ENCODE data around the gene PTPN20. TPM values are rescaled to one million over a fixed set of nuclear protein-coding genes. Genes with fewer than 3 reads are reported as not detected.

Gene PTPN20
- total RNA-seq, 6 experiments from 2014 or later: not detected

- no peak overlapping the region for H3K27ac Mint-ChIP-seq
- TF ChIP-seq, protein P1, sequence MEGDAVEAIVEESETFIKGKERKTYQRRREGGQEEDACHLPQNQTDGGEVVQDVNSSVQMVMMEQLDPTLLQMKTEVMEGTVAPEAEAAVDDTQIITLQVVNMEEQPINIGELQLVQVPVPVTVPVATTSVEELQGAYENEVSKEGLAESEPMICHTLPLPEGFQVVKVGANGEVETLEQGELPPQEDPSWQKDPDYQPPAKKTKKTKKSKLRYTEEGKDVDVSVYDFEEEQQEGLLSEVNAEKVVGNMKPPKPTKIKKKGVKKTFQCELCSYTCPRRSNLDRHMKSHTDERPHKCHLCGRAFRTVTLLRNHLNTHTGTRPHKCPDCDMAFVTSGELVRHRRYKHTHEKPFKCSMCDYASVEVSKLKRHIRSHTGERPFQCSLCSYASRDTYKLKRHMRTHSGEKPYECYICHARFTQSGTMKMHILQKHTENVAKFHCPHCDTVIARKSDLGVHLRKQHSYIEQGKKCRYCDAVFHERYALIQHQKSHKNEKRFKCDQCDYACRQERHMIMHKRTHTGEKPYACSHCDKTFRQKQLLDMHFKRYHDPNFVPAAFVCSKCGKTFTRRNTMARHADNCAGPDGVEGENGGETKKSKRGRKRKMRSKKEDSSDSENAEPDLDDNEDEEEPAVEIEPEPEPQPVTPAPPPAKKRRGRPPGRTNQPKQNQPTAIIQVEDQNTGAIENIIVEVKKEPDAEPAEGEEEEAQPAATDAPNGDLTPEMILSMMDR (IDR thresholded peaks at IDR 0.05): no peak
- no peak for DNase-seq
- peaks cover 26% of the 10 kb centered on the region for H3K27me3 Mint-ChIP-seq (ENCODE audit: insufficient read depth)
- H3K9me3 Mint-ChIP-seq: no peaks in the 10 kb centered on the region
- no peaks in the 10 kb centered on the region for H3K36me3 Mint-ChIP-seq (ENCODE audit: low read depth)
- H3K4me3 Mint-ChIP-seq: no peak overlapping the region
- H3K4me1 Mint-ChIP-seq (ENCODE audit: low read depth): no peaks in the 10 kb centered on the region
Observed at GRCh38 chr10:47040681-47041080, 129.5 kb downstream of the PTPN20 start.

GRCh38 chr10:47041396-47042198 lies 130.4 kb downstream of the PTPN20 start:
- H3K9me3 Mint-ChIP-seq: no peaks in the 10 kb centered on the region
- no peaks in the 10 kb centered on the region for H3K36me3 Mint-ChIP-seq (ENCODE audit: low read depth)
- TF ChIP-seq, protein P1 (IDR thresholded peaks at IDR 0.05): no peak
- peaks cover 22% of the 10 kb centered on the region for H3K27me3 Mint-ChIP-seq (ENCODE audit: insufficient read depth)
- no peak for DNase-seq
- no peaks in the 10 kb centered on the region for H3K4me1 Mint-ChIP-seq (ENCODE audit: low read depth)
- H3K27ac Mint-ChIP-seq: no peak overlapping the region
- no peak overlapping the region for H3K4me3 Mint-ChIP-seq

DNA sequence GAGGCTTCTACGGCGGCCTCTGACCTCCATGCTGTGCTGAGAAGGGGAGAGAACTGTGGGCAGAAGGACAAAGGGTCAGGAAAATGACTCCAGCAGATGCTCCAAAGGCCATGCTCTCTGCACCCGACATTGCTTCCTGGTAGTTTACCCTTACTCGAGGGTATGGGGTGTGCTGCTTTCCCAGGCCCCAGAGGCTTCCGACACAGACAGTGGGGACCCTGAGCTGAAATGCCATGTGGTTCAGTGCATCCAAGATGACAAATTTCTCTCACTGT lies 130.9 kb downstream of the PTPN20 start:
- DNase-seq: no peak
- Mint-ChIP-seq H3K36me3 (ENCODE audit: low read depth) (no peaks in the 10 kb centered on the region), H3K27ac (no peak overlapping the region), H3K27me3 (ENCODE audit: insufficient read depth) (peaks cover 22% of the 10 kb centered on the region), H3K4me1 (ENCODE audit: low read depth) (no peaks in the 10 kb centered on the region; the same call in 1 of the 2 replicates), H3K4me3 (no peak overlapping the region), H3K9me3 (no peaks in the 10 kb centered on the region)
- TF ChIP-seq, protein P1 (IDR thresholded peaks at IDR 0.05): no peak

DNA sequence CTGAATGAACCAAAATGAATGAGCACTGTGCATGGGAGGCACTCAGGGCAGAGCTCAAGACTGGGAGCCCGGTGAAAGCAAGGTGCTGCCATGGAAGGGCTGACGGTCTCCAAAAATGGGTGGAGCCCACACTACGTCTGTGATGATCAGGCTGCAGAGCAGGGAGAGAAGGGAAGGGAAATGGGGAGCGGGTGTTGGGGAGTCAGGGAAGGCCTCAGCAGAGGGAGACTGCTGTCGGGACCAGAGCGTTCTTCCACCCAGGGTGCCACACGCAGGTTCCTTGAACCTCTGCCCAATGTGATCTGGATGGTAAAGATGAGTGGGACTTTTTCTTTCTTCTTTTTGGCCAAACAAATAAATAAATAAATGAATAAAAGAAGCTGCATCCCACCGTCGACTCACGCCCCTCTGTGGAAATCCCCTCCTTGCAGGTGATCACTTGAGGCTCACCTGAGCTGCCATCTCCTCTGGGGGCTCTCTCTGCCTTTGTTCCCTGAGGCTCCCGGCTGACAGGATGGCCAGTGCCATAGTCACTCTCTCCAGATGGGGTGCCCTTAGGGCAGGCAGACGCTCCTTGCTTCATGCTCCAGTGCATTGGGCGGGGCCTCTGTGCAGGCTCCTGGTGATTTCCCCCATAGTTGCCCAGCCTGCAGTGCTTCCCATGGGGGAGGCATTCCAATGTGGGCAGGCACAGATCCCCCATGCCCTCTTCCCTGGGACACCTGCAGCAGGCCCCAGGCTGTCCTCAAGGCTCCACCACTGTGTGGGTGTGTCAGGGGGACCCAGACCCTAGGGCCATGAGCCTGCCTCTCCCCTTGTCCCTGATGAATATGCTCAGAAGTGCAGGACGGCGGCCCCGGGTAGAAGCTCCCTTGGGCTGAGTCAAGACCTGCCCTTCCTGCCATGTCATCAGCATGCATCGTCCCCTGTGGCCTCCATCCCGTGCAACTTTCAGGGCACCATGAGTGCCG lies 131.8 kb downstream of the PTPN20 start:
- H3K4me1 Mint-ChIP-seq (ENCODE audit: low read depth): peaks cover 6% of the 10 kb centered on the region
- no peak overlapping the region for H3K4me3 Mint-ChIP-seq
- H3K27me3 Mint-ChIP-seq (ENCODE audit: insufficient read depth): peaks cover 20% of the 10 kb centered on the region
- no peaks in the 10 kb centered on the region for H3K36me3 Mint-ChIP-seq (ENCODE audit: low read depth)
- no peak for DNase-seq
- H3K27ac Mint-ChIP-seq: no peak overlapping the region
- TF ChIP-seq, protein P1 (IDR thresholded peaks at IDR 0.05): no peak
- H3K9me3 Mint-ChIP-seq: no peaks in the 10 kb centered on the region

GRCh38 chr10:47043928-47044538 lies 132.8 kb downstream of the PTPN20 start:
- peaks cover 13% of the 10 kb centered on the region for H3K27me3 Mint-ChIP-seq (ENCODE audit: insufficient read depth)
- H3K36me3 Mint-ChIP-seq (ENCODE audit: low read depth): no peaks in the 10 kb centered on the region
- no peak for DNase-seq
- no peak overlapping the region for H3K4me3 Mint-ChIP-seq
- H3K27ac Mint-ChIP-seq: no peak overlapping the region
- no peaks in the 10 kb centered on the region for H3K9me3 Mint-ChIP-seq
- H3K4me1 Mint-ChIP-seq (ENCODE audit: low read depth): peaks cover 12% of the 10 kb centered on the region
- TF ChIP-seq, protein P1 (IDR thresholded peaks at IDR 0.05): no peak

Data from HFFc6 (cell line).